Thyroid gland (tissue), 4 donors: ENCODE data around the gene C1orf232. TPM values are rescaled to one million over a fixed set of nuclear protein-coding genes. Genes with fewer than 3 reads are reported as not detected.

Experiments
- DNase-seq, 2 donors: peaks; one replicate each; pipeline ENCODE4 v3.0.0-alpha.2; 2019
- H3K27ac ChIP-seq, 3 donors: fragments of 200-600 bp; sonication (generic); 1 replicate in 2 of 3; 2 replicates in 1 of 3; pipeline ENCODE4 v1.5.1; 2016 to 2019; ENCODE audit warnings: mild to moderate bottlenecking in 1 of 3, moderate library complexity in 1 of 3
- H3K27me3 ChIP-seq: fragments of 200-600 bp; sonication (generic); one replicate; pipeline ENCODE4 v1.5.1; 2019
- H3K36me3 ChIP-seq, 2 donors: fragments of 200-600 bp; sonication (generic); one replicate each; pipeline ENCODE4 v1.5.1; 2016 to 2019
- H3K4me1 ChIP-seq, 2 donors: fragments of 200-600 bp; sonication (generic); one replicate each; pipeline ENCODE4 v1.5.1; 2017 to 2019
- H3K4me3 ChIP-seq, 3 donors: fragments of 200-600 bp; sonication (generic); replicated peaks in 1 of 3; 1 replicate in 2 of 3; 2 replicates in 1 of 3; pipeline ENCODE4 v1.5.1; 2016; ENCODE audit warnings: mild to moderate bottlenecking in 1 of 3
- H3K9me3 ChIP-seq: fragments of 200-600 bp; sonication (generic); one replicate; pipeline ENCODE4 v1.5.1; 2017
- POLR2A ChIP-seq, 2 donors: fragments of 450-650 bp; IDR thresholded peaks; one replicate each; pipeline ENCODE4 v1.6.1; 2017; ENCODE audit warnings: antibody characterized with exemption in 2 of 2, mild to moderate bottlenecking in 2 of 2, moderate library complexity in 1 of 2
- WGBS, 2 donors: methylation state at CpG; one replicate each; pipeline ENCODE4 v1.1.5; 2017; 5-methylcytosine and 5-hydroxymethylcytosine counted together
- intact Hi-C: fragments of 100-400 bp; cut with DNase I; formaldehyde crosslinking; loops from one replicate; pipeline ENCODE4 v1.15.1; 2023
- total RNA-seq, 4 donors: library from RNA; depleted of rRNA; stranded (reverse); fragments of >200 nt; gene quantifications; one replicate each; pipeline ENCODE4 v1.2.3, GENCODE V29; 2016
- TF ChIP-seq, protein P1 (sequence below), 6 experiments: fragments of 200-600 bp in 3 of 6; fragments of 450-650 bp in 3 of 6; sonication (generic) in 3 of 6; IDR thresholded peaks; one replicate each; pipeline ENCODE4 v1.5.1; 2016 to 2019; ENCODE audit warnings: antibody characterized with exemption in 6 of 6, mild to moderate bottlenecking in 2 of 6, inconsistent platforms in 1 of 6, moderate library complexity in 1 of 6

C1orf232 gene
- total RNA-seq, 4 donors from 2014 or later = not detected

DNA sequence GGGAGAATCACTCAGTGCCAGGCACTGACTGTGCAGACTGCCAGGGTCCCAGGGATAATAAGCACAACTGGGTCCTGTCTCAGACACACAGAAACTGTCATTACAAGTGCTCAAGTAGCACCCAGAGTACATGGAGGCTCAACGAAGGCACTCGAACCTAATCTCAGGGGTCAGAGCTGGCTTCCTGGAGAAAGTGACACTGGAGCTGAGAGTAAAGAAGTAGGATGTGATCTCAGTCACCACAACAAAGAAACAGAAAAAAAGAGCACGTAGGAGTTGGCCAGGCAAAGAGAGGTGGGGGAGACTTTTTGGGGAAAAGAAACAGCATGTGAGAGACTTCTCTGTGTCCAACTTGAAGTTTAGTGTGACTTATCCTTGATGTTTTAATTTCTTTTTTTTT, 23.0 kb upstream of the C1orf232 start:
- Histone ChIP-seq H3K27me3 (no peaks in the 10 kb centered on the region), H3K9me3 (no peaks in the 10 kb centered on the region), H3K27ac (no peak overlapping the region), H3K4me3 (no peak overlapping the region), H3K36me3 (peaks cover 5 to 8% of the 10 kb centered on the region in 2 donors), H3K4me1 (no peaks in the 10 kb centered on the region)
- intact Hi-C loops = no loop called here
- no peak for TF ChIP-seq POLR2A (IDR thresholded peaks at IDR 0.05)
- TF ChIP-seq, protein P1, sequence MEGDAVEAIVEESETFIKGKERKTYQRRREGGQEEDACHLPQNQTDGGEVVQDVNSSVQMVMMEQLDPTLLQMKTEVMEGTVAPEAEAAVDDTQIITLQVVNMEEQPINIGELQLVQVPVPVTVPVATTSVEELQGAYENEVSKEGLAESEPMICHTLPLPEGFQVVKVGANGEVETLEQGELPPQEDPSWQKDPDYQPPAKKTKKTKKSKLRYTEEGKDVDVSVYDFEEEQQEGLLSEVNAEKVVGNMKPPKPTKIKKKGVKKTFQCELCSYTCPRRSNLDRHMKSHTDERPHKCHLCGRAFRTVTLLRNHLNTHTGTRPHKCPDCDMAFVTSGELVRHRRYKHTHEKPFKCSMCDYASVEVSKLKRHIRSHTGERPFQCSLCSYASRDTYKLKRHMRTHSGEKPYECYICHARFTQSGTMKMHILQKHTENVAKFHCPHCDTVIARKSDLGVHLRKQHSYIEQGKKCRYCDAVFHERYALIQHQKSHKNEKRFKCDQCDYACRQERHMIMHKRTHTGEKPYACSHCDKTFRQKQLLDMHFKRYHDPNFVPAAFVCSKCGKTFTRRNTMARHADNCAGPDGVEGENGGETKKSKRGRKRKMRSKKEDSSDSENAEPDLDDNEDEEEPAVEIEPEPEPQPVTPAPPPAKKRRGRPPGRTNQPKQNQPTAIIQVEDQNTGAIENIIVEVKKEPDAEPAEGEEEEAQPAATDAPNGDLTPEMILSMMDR (IDR thresholded peaks at IDR 0.05) = no peak
- no peak for DNase-seq
- WGBS, 2 donors = 45 to 51% methylated on average over 3 of the region's 3 CpGs

DNA sequence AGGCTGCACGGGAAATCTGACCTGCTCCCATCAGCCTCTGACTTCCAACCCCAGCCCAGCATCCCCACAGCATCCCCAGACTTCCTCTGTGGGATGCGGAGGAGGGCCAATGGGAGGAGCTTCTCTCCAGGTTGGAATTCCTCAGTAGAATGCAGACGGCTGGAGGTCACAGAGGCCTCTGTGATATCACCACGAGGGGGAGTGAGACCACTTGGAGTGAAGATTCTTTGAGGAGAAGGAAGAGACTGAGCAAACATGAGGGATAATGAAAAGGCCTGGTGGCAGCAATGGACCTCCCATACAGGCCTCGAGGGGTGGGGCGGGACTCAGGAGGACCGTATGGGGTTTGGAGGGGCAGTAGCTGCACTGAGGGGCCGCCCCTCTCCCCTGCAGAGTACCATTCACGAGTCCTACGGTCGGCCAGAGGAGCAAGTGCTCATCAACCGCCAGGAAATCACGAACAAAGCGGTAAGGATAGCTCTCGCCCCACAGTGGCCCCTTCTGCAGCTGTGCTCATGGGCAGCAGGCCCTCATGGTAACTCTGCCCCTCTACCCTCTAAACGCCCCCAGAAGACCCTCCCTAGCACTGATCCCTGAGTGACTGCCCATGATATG, 21.7 kb upstream of the C1orf232 start, which contains the start of gene CATSPER4:
TSS of gene CATSPER4 (plus strand) at position 230 of the 615 bp plus-strand sequence. CDS start at position 256, 26 bp downstream.
- Histone ChIP-seq H3K36me3 (peaks cover 5 to 8% of the 10 kb centered on the region in 2 donors), H3K27me3 (no peaks in the 10 kb centered on the region), H3K9me3 (no peaks in the 10 kb centered on the region), H3K4me3 (no peak within 1 kb of the TSS), H3K27ac (no peak within 1 kb of the TSS), H3K4me1 (no peaks in the 10 kb centered on the region)
- DNase-seq = peak; percentile 64 to 65
- intact Hi-C loops = no loop called here
- WGBS, 2 donors = 40 to 52% methylated on average over 15 of the region's 16 CpGs
- no peak for TF ChIP-seq POLR2A (IDR thresholded peaks at IDR 0.05)
- TF ChIP-seq, protein P1 (IDR thresholded peaks at IDR 0.05) = peak in 4 of 6 experiments; percentile 27 to 53 (median 38)

DNA sequence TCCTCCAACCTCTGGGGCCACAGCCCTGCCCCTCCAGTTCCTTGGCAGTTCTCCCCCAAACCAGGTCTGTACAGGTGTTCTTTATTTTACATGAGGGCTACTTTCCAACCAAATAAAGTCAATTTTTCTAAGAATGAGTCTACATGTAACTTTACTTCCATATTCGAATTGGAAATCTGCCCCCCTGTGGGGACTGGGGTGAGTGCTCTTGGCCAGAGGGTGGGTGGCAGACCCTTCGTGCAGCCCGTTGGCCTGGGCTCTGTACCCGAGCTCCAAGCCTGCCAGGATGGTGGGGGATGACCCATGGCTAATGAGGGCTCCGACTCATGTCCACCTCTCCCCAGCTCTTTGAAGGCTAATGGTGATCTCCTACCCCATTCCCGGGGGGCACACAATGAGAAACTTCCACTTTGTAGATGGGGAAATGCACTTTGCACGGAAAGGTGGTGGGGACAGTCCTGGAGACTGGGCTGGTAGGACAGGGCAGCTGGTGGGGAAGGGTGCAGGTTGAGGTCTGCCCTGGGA, 21.1 kb upstream of the C1orf232 start:
- Histone ChIP-seq H3K9me3 (no peaks in the 10 kb centered on the region), H3K4me3 (no peak overlapping the region), H3K27me3 (no peaks in the 10 kb centered on the region), H3K4me1 (no peaks in the 10 kb centered on the region), H3K36me3 (peaks cover 5 to 12% of the 10 kb centered on the region in 2 donors), H3K27ac (no peak overlapping the region)
- intact Hi-C loops = no loop called here
- TF ChIP-seq POLR2A (IDR thresholded peaks at IDR 0.05) = no peak
- TF ChIP-seq, protein P1 (IDR thresholded peaks at IDR 0.05) = no peak
- 80 to 89% methylated on average over 7 of the region's 7 CpGs for WGBS, 2 donors
- no peak for DNase-seq

DNA sequence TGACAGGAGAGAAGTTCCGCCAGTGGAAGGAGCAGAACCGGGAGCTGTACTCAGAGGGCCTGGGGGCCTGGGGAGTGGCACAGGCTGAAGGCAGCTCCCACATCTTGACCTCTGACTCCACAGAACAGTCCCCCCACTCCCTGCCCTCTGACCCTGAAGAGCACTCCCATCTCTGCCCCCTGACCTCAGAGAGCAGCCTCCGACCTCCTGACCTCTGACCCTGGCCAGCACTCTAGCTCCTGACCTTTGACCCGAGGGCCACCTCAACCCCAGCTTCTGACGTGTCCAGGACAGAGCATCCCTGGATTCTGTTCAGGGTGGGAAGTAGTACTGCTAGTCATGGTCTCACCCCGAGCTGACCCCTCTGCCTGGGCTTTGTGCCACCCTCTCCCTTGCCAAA, 20.6 kb upstream of the C1orf232 start:
- intact Hi-C loops = no loop called here
- 83 to 87% methylated on average over 6 of the region's 6 CpGs for WGBS, 2 donors

DNA sequence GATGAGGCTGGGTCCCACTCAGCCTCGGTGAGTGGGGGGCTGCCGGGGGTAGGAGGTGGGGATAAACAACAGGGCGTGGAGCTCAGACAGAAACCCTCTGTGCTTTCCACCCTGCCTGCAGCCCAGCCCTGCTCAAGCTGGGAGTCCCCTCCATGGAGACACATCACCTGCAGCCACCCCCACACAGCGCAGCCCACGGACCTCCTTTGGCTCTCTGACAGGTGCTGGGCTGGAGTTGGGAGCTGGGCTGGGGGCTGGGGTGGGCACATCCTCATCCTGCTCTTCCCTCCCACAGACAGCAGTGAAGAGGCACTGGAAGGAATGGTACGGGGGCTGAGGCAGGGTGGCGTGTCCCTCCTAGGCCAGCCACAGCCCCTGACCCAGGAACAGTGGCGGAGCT, 19.7 kb upstream of the C1orf232 start:
- Histone ChIP-seq H3K4me3 (no peak overlapping the region), H3K4me1 (no peaks in the 10 kb centered on the region), H3K27ac (no peak overlapping the region), H3K27me3 (no peaks in the 10 kb centered on the region), H3K9me3 (no peaks in the 10 kb centered on the region), H3K36me3 (peaks cover 5 to 17% of the 10 kb centered on the region in 2 donors)
- intact Hi-C loops = no loop called here
- TF ChIP-seq, protein P1 (IDR thresholded peaks at IDR 0.05) = no peak
- TF ChIP-seq POLR2A (IDR thresholded peaks at IDR 0.05) = no peak
- DNase-seq = no peak
- 86 to 94% methylated on average over 6 to 8 of the region's 8 CpGs for WGBS, 2 donors

More for the DNA sequence above, 20.6 kb upstream of the C1orf232 start:
- TF ChIP-seq POLR2A (IDR thresholded peaks at IDR 0.05) = no peak
- TF ChIP-seq, protein P1 (IDR thresholded peaks at IDR 0.05) = no peak
- Histone ChIP-seq H3K36me3 (peaks cover 5 to 15% of the 10 kb centered on the region in 2 donors), H3K4me3 (no peak overlapping the region), H3K27ac (no peak overlapping the region), H3K9me3 (no peaks in the 10 kb centered on the region), H3K27me3 (no peaks in the 10 kb centered on the region), H3K4me1 (no peaks in the 10 kb centered on the region)
- DNase-seq = no peak
